ENCODE measurements around the gene DDX23. TPM values are rescaled to one million over a fixed set of nuclear protein-coding genes. Genes with fewer than 3 reads are reported as not detected.
A peak's percentile ranks its signal among the peaks of the same experiment; 100 is the strongest.

DDX23 gene
- total and polyA plus RNA-seq, 2 of the 4 experiments (the other 2 are of a cell fraction), result 61.8 to 81.9 TPM

DNA sequence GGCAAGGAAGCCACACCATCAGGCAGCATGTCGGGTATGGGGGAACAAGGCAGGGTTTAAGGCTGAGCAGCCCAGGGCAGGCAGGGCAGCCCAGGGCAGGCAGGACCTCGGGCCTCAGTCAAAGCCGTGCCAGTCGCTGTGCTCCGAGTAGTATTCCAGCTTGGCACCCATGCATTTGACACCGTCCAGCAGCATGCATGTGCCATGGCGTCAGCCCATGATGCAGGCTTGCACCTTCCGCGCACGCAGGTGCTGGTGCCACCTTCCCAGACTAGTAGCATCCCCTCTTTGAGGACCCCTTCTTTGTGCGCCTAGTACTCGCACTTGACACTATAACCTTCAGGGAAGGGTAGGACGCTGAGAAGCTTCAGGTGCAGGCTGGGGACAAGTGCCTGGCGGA lies 51.5 kb downstream of the DDX23 start:
- dilution Hi-C loops (cut with HindIII; ENCODE audit: low sequenced_read_pairs, unreplicated experiment), result no loop called here
- Histone ChIP-seq H3K27me3 (ENCODE audit: control insufficient read depth, insufficient read depth, low read length) (no peaks in the 10 kb centered on the region), H3K36me3 (ENCODE audit: control insufficient read depth, insufficient read depth, low read length) (no peaks in the 10 kb centered on the region), H2BK20ac (ENCODE audit: low read depth, low read length) (no peak overlapping the region), H3K9me1 (ENCODE audit: insufficient read depth, low read length) (peaks cover 5% of the 10 kb centered on the region; the same call in 1 of the 2 replicates), H2AK9ac (replicated peaks; ENCODE audit: low read depth, low read length, poor library complexity) (no peak overlapping the region), H2AK5ac (ENCODE audit: low read depth, low read length) (no peak overlapping the region), H4K5ac (ENCODE audit: low read depth, low read length) (no peak overlapping the region), H3K9ac (ENCODE audit: low read depth, low read length) (no peak overlapping the region), H4K8ac (ENCODE audit: low read depth in 2 of 2, low read length in 2 of 2) (no peak overlapping the region), H3K79me1 (ENCODE audit: low read depth in 1 of 2, low read length in 2 of 2) (no peaks in the 10 kb centered on the region), H3K27ac (ENCODE audit: insufficient read depth, low read length) (no peak overlapping the region), H4K20me1 (ENCODE audit: insufficient read depth, low read length) (no peaks in the 10 kb centered on the region), H3K4me2 (ENCODE audit: low read depth, low read length) (no peak overlapping the region), H3K4me3 (ENCODE audit: insufficient read depth, low read depth, low read length) (no peak overlapping the region), H2BK5ac (ENCODE audit: low read depth, low read length, poor library complexity, severe bottlenecking) (no peak overlapping the region), H4K91ac (ENCODE audit: insufficient read depth, low read depth, low read length) (no peak overlapping the region), H2BK15ac (ENCODE audit: low read depth, low read length) (no peak overlapping the region), H2AFZ (replicated peaks; ENCODE audit: low read length, poor library complexity) (peak overlapping the region; percentile 51), H3K23ac (ENCODE audit: low read depth, low read length) (no peak overlapping the region), H3K9me3 (ENCODE audit: control insufficient read depth, insufficient read depth, low read length) (no peaks in the 10 kb centered on the region), H3K18ac (ENCODE audit: low read depth, low read length) (no peak overlapping the region), H2BK120ac (ENCODE audit: low read depth, low read length) (no peak overlapping the region), H3K4me1 (ENCODE audit: control insufficient read depth, insufficient read depth, low read length) (peaks cover 5% of the 10 kb centered on the region), H3K4ac (ENCODE audit: low read depth, low read length) (no peak overlapping the region), H3K14ac (replicated peaks; ENCODE audit: low read depth, low read length) (no peak overlapping the region), H3K56ac (ENCODE audit: extremely low read depth, insufficient read depth, low read length) (no peak overlapping the region)
- DNase-seq (no peak), ATAC-seq (ENCODE audit: low read depth) (no peak)
- BruUV-seq (replicated peaks), result no TSS peak
- ChIA-PET POLR2A (ENCODE audit: unreplicated experiment) (no interaction called here), CTCF (interaction anchor here (0.8 kb wide), 1 partner anchor 10 kb away, joined by 3 read pairs; no protein-coding TSS in a partner anchor)
- 84% methylated on average over 8 of the region's 14 CpGs; no CpG with 5 or more reads in 1 of the 2 experiments for WGBS, 2 experiments (ENCODE audit: extremely low coverage in 2 of 2, insufficient read length in 1 of 2)
- no peak for TF ChIP-seq USF2 (IDR thresholded peaks at IDR 0.05; ENCODE audit: low read depth, low read length)
- no peak for TF ChIP-seq RCOR1 (IDR thresholded peaks at IDR 0.05; ENCODE audit: insufficient replicate concordance, low read length)
- no peak for TF ChIP-seq BHLHE40 (IDR thresholded peaks at IDR 0.05; ENCODE audit: low read depth, low read length)
- no peak for TF ChIP-seq MXI1 (IDR thresholded peaks at IDR 0.05; ENCODE audit: borderline replicate concordance, low read depth, low read length)
- intact Hi-C loops (cut with micrococcal nuclease), result no loop called here
- in situ Hi-C loops (cut with MboI; ENCODE audit: low sequenced_read_pairs), result no loop called here
